SU-DHL-6 (cell line): ENCODE measurements around the gene ACBD5.

Experiments used
- CTCF ChIP-seq: fragments of 200-600 bp; sonication (generic); IDR thresholded peaks from one replicate; pipeline ENCODE4 v1.5.1; 2017; ENCODE audit warnings: antibody characterized with exemption, mild to moderate bottlenecking, low read length, moderate library complexity; ENCODE audit not compliant: insufficient read depth, poor library complexity, severe bottlenecking
- EZH2phosphoT487 ChIP-seq: fragments of 200-600 bp; sonication (generic), shearing (Covaris generic); conservative IDR thresholded peaks from 2 replicates; pipeline ENCODE4 v1.6.1; 2018; ENCODE audit warnings: mild to moderate bottlenecking, antibody characterized with exemption, low read length, moderate library complexity, mixed read lengths

GRCh38 chr10:27245836-27246235 is 5.2 kb upstream of the ACBD5 start:
- TF ChIP-seq CTCF = no peak
- TF ChIP-seq EZH2phosphoT487 = no peak
